ENCODE data around the gene ARX.

The ARX gene

DNA sequence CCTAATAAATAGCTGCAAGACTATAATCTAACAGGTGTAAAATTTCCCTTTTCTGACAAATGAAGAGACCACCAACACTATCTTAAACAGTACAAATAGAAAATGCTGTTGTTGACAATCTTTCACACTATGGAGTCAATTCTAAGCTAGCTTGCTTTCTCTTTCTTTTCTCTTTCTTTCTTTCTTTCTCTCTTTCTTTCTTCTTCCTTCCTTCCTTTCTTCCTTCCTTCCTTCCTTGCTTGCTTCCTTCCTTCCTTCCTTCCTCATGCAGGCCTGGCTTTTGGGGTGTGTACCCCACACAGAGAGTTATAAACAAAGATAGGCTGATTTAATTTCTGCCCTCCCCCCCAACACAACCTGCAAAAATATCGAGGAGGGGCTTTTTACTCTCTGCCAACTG, 8.1 kb upstream of the ARX start:
- H3K4me3 ChIP-seq: no peak overlapping the region
- TF ChIP-seq, protein P1, sequence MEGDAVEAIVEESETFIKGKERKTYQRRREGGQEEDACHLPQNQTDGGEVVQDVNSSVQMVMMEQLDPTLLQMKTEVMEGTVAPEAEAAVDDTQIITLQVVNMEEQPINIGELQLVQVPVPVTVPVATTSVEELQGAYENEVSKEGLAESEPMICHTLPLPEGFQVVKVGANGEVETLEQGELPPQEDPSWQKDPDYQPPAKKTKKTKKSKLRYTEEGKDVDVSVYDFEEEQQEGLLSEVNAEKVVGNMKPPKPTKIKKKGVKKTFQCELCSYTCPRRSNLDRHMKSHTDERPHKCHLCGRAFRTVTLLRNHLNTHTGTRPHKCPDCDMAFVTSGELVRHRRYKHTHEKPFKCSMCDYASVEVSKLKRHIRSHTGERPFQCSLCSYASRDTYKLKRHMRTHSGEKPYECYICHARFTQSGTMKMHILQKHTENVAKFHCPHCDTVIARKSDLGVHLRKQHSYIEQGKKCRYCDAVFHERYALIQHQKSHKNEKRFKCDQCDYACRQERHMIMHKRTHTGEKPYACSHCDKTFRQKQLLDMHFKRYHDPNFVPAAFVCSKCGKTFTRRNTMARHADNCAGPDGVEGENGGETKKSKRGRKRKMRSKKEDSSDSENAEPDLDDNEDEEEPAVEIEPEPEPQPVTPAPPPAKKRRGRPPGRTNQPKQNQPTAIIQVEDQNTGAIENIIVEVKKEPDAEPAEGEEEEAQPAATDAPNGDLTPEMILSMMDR (IDR thresholded peaks at IDR 0.05): no peak
- DNase-seq (ENCODE audit: low spot score): no peak
- H3K27ac ChIP-seq: no peak overlapping the region

DNA sequence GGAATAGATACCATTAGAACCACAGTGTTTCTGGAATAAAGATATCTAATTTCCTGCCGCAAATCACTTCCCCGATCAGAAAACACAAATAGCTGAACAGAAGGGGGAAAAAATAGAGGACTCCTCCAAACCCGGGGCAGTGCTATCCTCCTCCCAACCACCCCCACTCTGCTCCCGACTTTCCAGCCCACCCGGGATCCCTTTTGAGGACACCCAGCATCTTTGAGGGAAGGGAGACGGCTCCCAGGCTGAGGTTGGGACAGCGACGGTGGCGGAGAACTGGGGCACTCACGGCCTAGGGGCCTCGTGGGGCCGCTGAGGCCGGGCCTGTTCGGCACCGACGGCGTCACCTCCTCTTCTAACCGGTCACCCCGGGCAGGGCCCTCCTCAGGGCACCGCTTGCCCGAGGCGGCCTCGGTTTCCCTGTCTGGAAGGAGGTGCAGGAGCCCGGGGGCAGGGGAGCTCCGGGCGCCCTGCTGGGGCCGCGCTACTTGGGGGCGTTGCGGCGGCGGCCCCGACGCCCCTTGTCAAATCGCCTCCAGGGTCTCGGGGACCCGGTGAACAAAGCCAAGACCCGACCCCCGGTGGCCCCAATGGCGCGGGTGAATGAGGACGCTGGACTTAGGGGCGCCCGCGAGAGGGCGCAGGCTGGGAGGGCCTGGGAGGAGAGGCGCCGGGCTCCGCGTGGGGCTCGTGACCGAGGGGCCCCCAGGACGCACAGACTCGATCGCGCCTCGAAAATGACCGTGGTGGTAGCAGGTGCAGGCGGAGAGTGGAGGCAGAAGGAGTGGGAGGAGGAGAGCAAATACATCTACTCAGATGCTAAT, 6.9 kb upstream of the ARX start:
- TF ChIP-seq, protein P1 (IDR thresholded peaks at IDR 0.05): no peak
- no peak overlapping the region for H3K4me3 ChIP-seq
- H3K27ac ChIP-seq: no peak overlapping the region
- no peak for DNase-seq (ENCODE audit: low spot score)

DNA sequence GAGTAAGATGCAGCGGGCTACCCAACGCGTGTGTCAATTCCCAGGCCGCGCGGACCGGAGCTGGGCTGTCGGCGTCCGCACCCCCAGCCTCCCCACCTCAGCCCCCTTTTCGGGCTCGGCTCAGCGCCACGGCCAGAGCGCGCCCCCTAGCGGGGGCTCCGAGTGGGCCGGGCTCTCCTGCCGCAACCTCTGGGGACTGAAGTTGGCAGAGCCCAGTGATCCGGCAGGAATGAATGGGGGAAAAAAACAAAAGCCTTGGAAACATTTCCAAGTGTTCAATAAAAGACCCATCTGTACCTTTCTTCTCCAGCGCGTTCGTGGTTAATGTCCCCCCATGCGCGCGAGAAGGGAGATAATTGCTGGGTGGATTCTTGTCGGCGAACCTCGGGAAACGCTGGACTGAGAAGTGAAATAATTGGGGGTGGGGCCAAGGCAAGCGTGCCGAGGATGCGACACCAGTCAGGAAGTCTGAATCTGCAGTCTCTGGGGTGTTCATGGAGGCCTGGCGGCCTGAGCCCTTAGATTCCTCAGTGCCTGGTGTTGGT, 5.2 kb upstream of the ARX start:
- Histone ChIP-seq H3K4me3 (no peak overlapping the region), H3K27ac (no peak overlapping the region)
- TF ChIP-seq, protein P1 (IDR thresholded peaks at IDR 0.05): no peak
- no peak for DNase-seq (ENCODE audit: low spot score)

DNA sequence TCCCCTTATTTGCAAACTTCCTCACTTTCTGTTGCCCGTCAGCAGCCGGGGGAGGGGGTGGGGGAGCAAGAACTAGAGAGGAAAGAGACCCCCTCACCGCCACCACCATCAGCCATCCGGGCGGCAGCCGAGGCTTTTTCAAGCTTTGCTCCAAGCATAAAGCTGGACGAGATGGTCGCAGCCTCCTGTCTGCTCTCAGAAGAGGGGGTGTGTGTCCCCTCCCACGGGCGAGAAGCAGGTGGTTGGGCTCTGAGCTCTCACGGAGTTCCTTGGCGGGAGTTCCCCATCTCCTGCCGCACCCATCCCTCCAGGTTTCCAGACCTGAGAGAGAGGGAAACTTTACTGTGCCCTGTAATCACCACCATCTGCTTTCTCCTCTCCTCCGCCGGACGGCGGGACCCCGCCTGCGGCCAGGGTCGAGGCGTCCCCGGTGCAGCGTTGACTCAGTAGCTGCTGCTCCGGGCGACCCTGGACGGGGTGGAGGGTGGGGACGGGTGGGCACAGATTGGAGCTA, 4.7 kb upstream of the ARX start:
- Histone ChIP-seq H3K4me3 (no peak overlapping the region), H3K27ac (no peak overlapping the region)
- DNase-seq (ENCODE audit: low spot score): no peak
- TF ChIP-seq, protein P1 (IDR thresholded peaks at IDR 0.05): no peak

DNA sequence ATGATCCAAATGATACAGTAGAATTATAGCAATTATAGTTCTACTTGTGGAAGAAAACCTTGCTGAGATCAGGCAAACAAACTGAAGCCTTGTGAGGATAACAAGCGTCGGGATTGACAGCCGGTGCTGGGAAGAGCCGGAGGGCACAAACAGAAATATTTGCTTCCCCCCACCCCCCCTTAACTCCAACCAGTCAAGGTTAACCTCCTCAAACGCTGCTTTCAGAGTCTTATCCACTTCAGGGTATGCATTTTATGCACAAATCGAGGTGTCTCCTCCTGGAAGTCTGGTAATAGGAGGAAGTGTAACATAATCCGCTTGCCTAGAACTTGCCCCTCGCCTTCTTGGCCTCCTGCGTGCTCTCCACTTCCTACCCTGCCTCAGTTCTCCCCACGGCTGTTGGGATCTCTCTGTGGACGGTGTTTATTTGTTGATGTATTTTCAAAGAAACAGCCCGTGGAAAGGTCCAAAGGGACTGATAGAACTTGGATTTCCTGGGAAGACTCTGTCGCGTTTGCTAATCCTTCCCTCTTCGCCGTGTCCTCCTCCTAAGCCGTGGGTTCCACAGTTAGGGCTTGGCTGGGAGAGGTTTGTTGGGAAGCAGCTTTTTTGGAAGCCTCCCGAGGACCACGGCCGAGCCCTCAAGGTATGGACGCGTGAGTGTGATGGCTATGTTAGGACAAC, 4.1 kb upstream of the ARX start:
- no peak for DNase-seq (ENCODE audit: low spot score)

DNA sequence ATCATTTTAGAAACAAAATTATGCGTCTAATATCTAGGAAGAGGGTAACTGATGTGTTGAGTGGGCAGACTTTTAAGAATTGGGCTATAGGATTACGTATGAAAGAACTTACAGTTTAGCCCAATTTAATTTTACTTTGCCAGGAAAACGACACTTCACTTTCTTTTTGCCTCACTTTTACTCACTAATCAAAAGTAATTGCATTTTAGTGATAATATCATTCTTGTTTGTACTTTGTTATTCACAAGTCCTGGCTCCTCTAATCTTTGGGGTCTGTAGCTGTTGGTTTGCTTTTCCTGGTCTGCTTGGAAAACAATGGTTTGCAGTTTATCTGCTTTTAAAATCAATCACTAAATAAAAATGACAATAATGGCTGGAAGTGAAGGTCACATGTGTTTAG, 2.9 kb upstream of the ARX start:
- no peak for DNase-seq (ENCODE audit: low spot score)
- Histone ChIP-seq H3K27ac (no peak overlapping the region), H3K4me3 (no peak overlapping the region)
- TF ChIP-seq, protein P1 (IDR thresholded peaks at IDR 0.05): no peak

More for the DNA sequence above, 4.1 kb upstream of the ARX start:
- H3K4me3 ChIP-seq: no peak overlapping the region
- TF ChIP-seq, protein P1 (IDR thresholded peaks at IDR 0.05): no peak
- no peak overlapping the region for H3K27ac ChIP-seq
